Erythroblast (primary cell): Measurements from ENCODE around the gene BCKDHB.

ENCODE experiments used
- GATA1 ChIP-seq: IDR thresholded peaks from 2 replicates; pipeline ENCODE4 v1.6.1; 2011; ENCODE audit warnings: low read depth, mild to moderate bottlenecking, control low read depth, low read length, moderate library complexity
- POLR2A ChIP-seq: IDR thresholded peaks from 2 replicates; pipeline ENCODE4 v1.6.1; 2011; ENCODE audit warnings: mild to moderate bottlenecking, low read length

GRCh38 chr6:80340686-80341085, 234.2 kb downstream of the BCKDHB start:
- TF ChIP-seq POLR2A (no peak), GATA1 (no peak)
